Astrocyte of the hippocampus (primary cell): ENCODE results near the gene INSIG2.

ENCODE experiments used
- DNase-seq: peaks from one replicate; pipeline ENCODE4 v3.0.0; 2011; ENCODE audit warnings: low read depth, low spot score

INSIG2 gene

GRCh38 chr2:118127250-118127649 is 39.0 kb downstream of the INSIG2 start:
- DNase-seq = no peak

- DNase-seq = no peak
These were observed 40.6 kb downstream of the INSIG2 start for GRCh38 chr2:118128826-118129225.

- DNase-seq = no peak
These were observed 42.1 kb downstream of the INSIG2 start for GRCh38 chr2:118130385-118130784.

GRCh38 chr2:118131771-118132170 is 43.5 kb downstream of the INSIG2 start:
- no peak for DNase-seq

- no peak for DNase-seq
These were observed 45.6 kb downstream of the INSIG2 start for GRCh38 chr2:118133916-118134315.

GRCh38 chr2:118134650-118135049 is 46.4 kb downstream of the INSIG2 start:
- no peak for DNase-seq

GRCh38 chr2:118145207-118145606 is 56.9 kb downstream of the INSIG2 start:
- DNase-seq = no peak

GRCh38 chr2:118145806-118146205 is 57.5 kb downstream of the INSIG2 start:
- no peak for DNase-seq

- no peak for DNase-seq
These were observed 58.3 kb downstream of the INSIG2 start for GRCh38 chr2:118146315-118147283.

GRCh38 chr2:118148133-118148532 is 59.9 kb downstream of the INSIG2 start:
- no peak for DNase-seq

GRCh38 chr2:118148809-118149208 is 60.5 kb downstream of the INSIG2 start:
- DNase-seq = no peak

- DNase-seq = no peak
These were observed 62.0 kb downstream of the INSIG2 start for GRCh38 chr2:118150294-118150693.

- DNase-seq = no peak
These were observed 63.6 kb downstream of the INSIG2 start for GRCh38 chr2:118151831-118152230.

GRCh38 chr2:118153433-118153832 is 65.2 kb downstream of the INSIG2 start:
- no peak for DNase-seq

GRCh38 chr2:118154176-118154575 is 65.9 kb downstream of the INSIG2 start:
- no peak for DNase-seq
